VCaP (cell line): ENCODE measurements around the gene SLC25A29.
"Not testable (repeated sequence)": the region's sequence is repeated elsewhere in the genome, so short reads cannot be mapped to it uniquely, and the experiment has no call there.

Experiments
- H3K27ac ChIP-seq: fragments of 450-650 bp; 2 replicates; pipeline ENCODE4 v1.5.1; 2017
- TF ChIP-seq, protein P1 (sequence below): fragments of 450-650 bp; conservative IDR thresholded peaks from 2 replicates; pipeline ENCODE4 v1.5.1; 2017; ENCODE audit warnings: mild to moderate bottlenecking, moderate library complexity

SLC25A29 gene

DNA sequence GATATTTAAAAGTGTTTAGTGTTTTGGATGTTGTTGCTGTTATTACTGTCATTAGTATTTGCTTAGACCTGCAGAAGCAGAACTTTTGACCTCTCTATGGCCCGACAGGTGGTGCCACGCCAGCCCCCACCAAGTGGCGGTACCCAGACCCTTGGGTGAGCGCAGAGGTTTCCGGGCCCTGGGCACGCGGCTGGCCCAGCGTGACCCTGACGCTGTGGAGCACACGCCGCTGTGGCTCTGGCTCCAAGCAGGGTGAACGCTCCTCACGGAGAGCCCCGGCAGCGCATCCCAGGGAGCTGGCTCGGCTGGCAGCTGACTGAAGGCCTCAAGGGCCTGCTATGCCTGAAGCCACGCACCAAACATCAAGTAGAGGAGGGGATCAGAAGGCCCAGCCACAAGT lies 39.5 kb upstream of the SLC25A29 start:
- H3K27ac ChIP-seq: no peak overlapping the region
- TF ChIP-seq, protein P1, sequence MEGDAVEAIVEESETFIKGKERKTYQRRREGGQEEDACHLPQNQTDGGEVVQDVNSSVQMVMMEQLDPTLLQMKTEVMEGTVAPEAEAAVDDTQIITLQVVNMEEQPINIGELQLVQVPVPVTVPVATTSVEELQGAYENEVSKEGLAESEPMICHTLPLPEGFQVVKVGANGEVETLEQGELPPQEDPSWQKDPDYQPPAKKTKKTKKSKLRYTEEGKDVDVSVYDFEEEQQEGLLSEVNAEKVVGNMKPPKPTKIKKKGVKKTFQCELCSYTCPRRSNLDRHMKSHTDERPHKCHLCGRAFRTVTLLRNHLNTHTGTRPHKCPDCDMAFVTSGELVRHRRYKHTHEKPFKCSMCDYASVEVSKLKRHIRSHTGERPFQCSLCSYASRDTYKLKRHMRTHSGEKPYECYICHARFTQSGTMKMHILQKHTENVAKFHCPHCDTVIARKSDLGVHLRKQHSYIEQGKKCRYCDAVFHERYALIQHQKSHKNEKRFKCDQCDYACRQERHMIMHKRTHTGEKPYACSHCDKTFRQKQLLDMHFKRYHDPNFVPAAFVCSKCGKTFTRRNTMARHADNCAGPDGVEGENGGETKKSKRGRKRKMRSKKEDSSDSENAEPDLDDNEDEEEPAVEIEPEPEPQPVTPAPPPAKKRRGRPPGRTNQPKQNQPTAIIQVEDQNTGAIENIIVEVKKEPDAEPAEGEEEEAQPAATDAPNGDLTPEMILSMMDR: no peak

DNA sequence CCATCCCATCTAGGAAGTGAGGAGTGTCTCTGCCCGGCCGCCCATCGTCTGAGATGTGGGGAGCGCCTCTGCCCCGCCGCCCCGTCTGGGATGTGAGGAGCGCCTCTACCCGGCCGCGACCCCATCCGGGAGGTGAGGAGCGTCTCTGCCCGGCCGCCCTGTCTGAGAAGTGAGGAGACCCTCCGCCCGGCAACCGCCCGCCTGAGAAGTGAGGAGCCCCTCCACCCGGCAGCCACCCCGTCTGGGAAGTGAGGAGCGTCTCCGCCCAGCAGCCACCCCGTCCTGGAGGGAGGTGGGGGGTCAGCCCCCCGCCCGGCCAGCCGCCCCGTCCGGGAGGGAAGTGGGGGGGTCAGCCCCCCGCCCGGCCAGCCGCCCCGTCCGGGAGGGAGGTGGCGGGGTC lies 38.4 kb upstream of the SLC25A29 start:
- not testable (repeated sequence) for H3K27ac ChIP-seq

DNA sequence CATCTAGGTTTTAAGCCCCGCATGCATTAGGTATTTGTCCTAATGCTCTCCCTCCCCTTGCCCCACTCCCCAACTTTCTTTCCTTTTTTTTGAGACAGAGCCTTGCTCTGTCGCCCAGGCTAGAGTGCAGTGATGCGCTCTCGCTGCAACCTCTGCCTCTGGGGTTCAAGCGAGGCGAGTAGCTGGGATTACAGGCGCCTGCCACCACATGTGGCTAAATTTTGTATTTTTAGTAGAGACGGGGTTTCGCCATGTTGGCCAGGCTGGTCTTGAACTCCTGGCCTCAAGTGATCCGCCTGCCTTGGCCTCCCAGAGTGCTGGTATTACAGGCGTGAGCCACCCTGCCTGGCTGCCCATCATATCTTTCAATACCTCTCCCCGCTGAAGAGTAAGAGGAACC lies 36.6 kb upstream of the SLC25A29 start:
- not testable (repeated sequence) for H3K27ac ChIP-seq

GRCh38 chr14:100342195-100342594 lies 36.0 kb upstream of the SLC25A29 start:
- TF ChIP-seq, protein P1: no peak
- no peak overlapping the region for H3K27ac ChIP-seq

- TF ChIP-seq, protein P1: no peak
- H3K27ac ChIP-seq: no peak overlapping the region
These were observed 35.2 kb upstream of the SLC25A29 start for GRCh38 chr14:100341301-100342031.

DNA sequence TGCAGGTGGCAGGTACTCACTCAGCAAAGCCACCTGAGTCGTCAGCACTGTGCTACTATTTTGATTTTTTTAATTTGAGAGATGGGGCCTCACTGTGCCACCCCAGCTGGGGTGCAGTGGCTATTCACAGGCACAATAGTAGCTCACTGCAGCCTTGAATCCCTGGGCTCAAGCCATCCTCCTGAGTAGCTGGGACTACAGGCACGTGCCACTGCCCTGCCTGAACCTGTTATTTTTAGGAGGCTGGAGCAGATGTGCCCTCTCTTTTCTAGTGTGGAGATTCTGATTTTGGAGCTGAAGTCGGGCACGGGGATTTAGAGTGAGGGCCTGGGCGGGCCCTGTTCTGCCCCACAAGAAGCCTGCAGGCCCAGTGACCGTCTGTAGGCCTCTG lies 34.2 kb upstream of the SLC25A29 start:
- no peak overlapping the region for H3K27ac ChIP-seq
- TF ChIP-seq, protein P1: no peak

DNA sequence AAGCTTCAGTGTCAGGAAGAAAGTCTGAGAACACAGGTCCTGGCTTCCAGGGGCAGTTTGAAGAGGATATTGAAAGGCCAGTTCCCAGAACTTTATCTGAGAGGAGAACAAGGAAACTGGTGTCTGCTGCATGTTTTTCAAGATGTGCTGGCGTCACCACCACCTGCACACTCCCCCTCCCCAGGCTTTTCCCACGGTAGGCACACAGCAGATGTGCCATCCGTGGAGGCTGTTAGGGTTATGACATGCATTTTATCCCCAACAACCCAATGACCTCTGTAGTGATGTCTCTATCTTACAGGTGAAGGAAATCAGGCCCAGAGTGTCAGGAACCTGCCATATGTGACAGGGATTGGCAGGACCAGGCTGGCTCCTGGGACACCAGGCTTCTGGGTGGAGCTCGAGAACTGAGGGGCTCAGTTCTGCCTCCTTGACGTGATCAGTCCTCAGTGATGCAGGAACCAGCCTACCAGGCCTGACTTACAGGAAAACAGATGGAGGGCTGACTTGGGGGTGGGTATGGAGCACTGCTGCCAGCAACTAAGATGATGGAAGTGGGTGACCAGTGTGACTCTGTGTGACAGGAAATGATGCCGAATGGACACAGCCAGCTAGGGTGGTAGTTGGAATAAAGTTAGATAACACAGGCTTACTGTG lies 33.6 kb upstream of the SLC25A29 start:
- TF ChIP-seq, protein P1: no peak
- H3K27ac ChIP-seq: no peak overlapping the region

DNA sequence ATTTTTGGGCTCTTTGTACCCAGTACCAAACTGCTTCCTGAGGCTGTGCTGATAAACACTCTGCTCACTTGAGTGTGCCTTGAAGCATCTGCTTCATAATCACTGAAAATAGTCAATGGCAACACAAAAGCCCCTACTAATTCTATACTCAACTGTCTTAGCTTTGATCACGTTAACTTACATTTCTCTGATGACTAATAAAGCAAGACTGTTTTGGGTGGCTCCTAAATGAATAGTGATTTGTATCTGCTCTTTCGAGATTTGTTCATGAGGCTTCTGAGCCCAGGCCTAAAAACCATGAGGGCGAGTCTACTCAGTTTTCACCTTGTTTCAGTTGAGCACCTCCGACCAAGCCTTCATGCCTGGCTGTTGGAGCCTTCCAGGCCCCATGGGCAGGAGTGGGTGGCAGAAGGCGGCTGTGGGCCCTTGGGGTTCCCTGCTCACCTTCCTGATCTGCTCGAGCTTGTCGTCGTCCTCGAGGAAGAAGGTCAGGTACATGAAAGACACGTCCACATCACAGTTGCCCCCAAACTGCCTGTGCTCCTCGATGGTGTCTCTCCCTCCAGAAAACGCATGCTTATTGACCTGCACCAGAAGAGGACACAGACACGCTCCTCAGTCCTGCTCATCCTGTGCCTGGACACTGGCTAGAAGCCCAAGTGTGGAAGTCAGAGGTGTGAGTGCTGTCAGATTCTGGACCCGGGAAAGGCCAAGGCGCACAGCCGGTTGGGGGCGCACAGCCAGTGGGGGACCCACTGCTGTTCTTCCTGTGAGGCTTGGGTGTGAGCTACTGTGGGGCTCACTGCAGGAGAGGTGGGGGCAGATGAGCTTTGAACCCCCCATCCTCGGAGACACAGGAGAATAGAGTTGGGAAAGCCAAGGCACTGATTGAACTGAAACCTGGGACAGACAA lies 30.6 kb upstream of the SLC25A29 start:
- H3K27ac ChIP-seq: no peak overlapping the region
- TF ChIP-seq, protein P1: no peak
